Measurements from ENCODE around the gene PLCXD3. TPM values are rescaled to one million over a fixed set of nuclear protein-coding genes. Genes with fewer than 3 reads are reported as not detected.

The PLCXD3 gene
- total and polyA plus RNA-seq, 10 donors, result 0.07 to 0.61 (median 0.20) TPM

GRCh38 chr5:41418220-41419031 lies 92.0 kb downstream of the PLCXD3 start:
- no peak for TF ChIP-seq POLR2A (IDR thresholded peaks at IDR 0.05)
- no peak for TF ChIP-seq CTCF (IDR thresholded peaks at IDR 0.05 in 8 of 11, conservative IDR thresholded peaks at IDR 0.05 in 3 of 11)
- no peak for TF ChIP-seq POLR2AphosphoS5 (IDR thresholded peaks at IDR 0.05)
- 47 to 67% (median 60%) methylated on average over 2 of the region's 2 CpGs for WGBS, 5 donors

GRCh38 chr5:41416336-41416735 lies 94.1 kb downstream of the PLCXD3 start:
- 75 to 97% (median 78%) methylated on average over 1 of the region's 1 CpG for WGBS, 5 donors
- Histone ChIP-seq H3K36me3 (no peaks in the 10 kb centered on the region), H3K4me1 (no peaks in the 10 kb centered on the region), H3K9me3 (no peaks in the 10 kb centered on the region), H3K27ac (no peak overlapping the region), H3K27me3 (replicated peaks in 1 of 7) (no peaks in the 10 kb centered on the region), H3K4me3 (no peak overlapping the region)
- no peak for DNase-seq
- intact Hi-C loops (cut with DNase I; ENCODE audit: low total_unique reads), result no loop called here
- no peak for TF ChIP-seq CTCF (IDR thresholded peaks at IDR 0.05 in 8 of 11, conservative IDR thresholded peaks at IDR 0.05 in 3 of 11)
- no peak for TF ChIP-seq POLR2A (IDR thresholded peaks at IDR 0.05)
- no peak for TF ChIP-seq POLR2AphosphoS5 (IDR thresholded peaks at IDR 0.05)

More at GRCh38 chr5:41418220-41419031, 92.0 kb downstream of the PLCXD3 start:
- H3K9me3 ChIP-seq, result no peaks in the 10 kb centered on the region
- H3K4me3 ChIP-seq, result no peak overlapping the region
- no peak for DNase-seq
- H3K27me3 ChIP-seq (replicated peaks in 1 of 7), result no peaks in the 10 kb centered on the region
- no peaks in the 10 kb centered on the region for H3K4me1 ChIP-seq
- intact Hi-C loops (cut with DNase I; ENCODE audit: low total_unique reads), result no loop called here
- H3K27ac ChIP-seq, result no peak overlapping the region
- H3K36me3 ChIP-seq, result no peaks in the 10 kb centered on the region

- Histone ChIP-seq H3K27ac (no peak overlapping the region), H3K4me1 (no peaks in the 10 kb centered on the region), H3K9me3 (no peaks in the 10 kb centered on the region), H3K27me3 (replicated peaks in 1 of 7) (no peaks in the 10 kb centered on the region), H3K4me3 (no peak overlapping the region), H3K36me3 (no peaks in the 10 kb centered on the region)
- 46 to 71% (median 53%) methylated on average over 1 of the region's 1 CpG for WGBS, 5 donors
- no peak for DNase-seq
- TF ChIP-seq CTCF (IDR thresholded peaks at IDR 0.05 in 8 of 11, conservative IDR thresholded peaks at IDR 0.05 in 3 of 11) (no peak), POLR2A (IDR thresholded peaks at IDR 0.05) (no peak), POLR2AphosphoS5 (IDR thresholded peaks at IDR 0.05) (no peak)
- intact Hi-C loops (cut with DNase I; ENCODE audit: low total_unique reads), result no loop called here
Measured at GRCh38 chr5:41415242-41415641, 95.2 kb downstream of the PLCXD3 start.

- Histone ChIP-seq H3K4me1 (no peaks in the 10 kb centered on the region), H3K9me3 (no peaks in the 10 kb centered on the region), H3K27ac (no peak overlapping the region), H3K4me3 (no peak overlapping the region), H3K27me3 (replicated peaks in 1 of 7) (no peaks in the 10 kb centered on the region), H3K36me3 (no peaks in the 10 kb centered on the region)
- intact Hi-C loops (cut with DNase I; ENCODE audit: low total_unique reads), result no loop called here
- TF ChIP-seq POLR2AphosphoS5 (IDR thresholded peaks at IDR 0.05) (no peak), POLR2A (IDR thresholded peaks at IDR 0.05) (no peak), CTCF (IDR thresholded peaks at IDR 0.05 in 8 of 11, conservative IDR thresholded peaks at IDR 0.05 in 3 of 11) (no peak)
- no peak for DNase-seq
- 86 to 94% (median 92%) methylated on average over 2 of the region's 2 CpGs for WGBS, 5 donors
Measured at GRCh38 chr5:41414598-41414997, 95.8 kb downstream of the PLCXD3 start.

Data from spleen (tissue), 11 donors.